Activated T-helper 2 cell treated with anti-CD3 and anti-CD28 coated beads, Interferon-gamma antibody, Interleukin-2, Interleukin-4, amounts not matched to agents 10 μg/mL and 5 μg/mL and 100 μg/mL, durations not matched to agents 14 hours and 24 hours and 36 hours (primary cell): ENCODE data around the gene CLPTM1L. TPM values are rescaled to one million over a fixed set of nuclear protein-coding genes. Genes with fewer than 3 reads are reported as not detected.
"Not testable (repeated sequence)": the region's sequence is repeated elsewhere in the genome, so short reads cannot be mapped to it uniquely, and the experiment has no call there.

ENCODE experiments used
- DNase-seq: peaks from one replicate; pipeline ENCODE4 v3.0.0; 2021; ENCODE audit warnings: low spot score
- H3K27ac Mint-ChIP-seq: one replicate; pipeline ENCODE4 v1.8.0; 2021; ENCODE audit warnings: mixed read lengths
- H3K27me3 Mint-ChIP-seq: one replicate; pipeline ENCODE4 v1.8.0; 2021; ENCODE audit warnings: low read depth, mixed read lengths
- H3K36me3 Mint-ChIP-seq: one replicate; pipeline ENCODE4 v1.8.0; 2021; ENCODE audit warnings: low read depth, mixed read lengths
- H3K4me1 Mint-ChIP-seq: one replicate; pipeline ENCODE4 v1.8.0; 2021; ENCODE audit warnings: low read depth, mixed read lengths
- H3K4me3 Mint-ChIP-seq: one replicate; pipeline ENCODE4 v1.8.0; 2021; ENCODE audit warnings: low read depth, mild to moderate bottlenecking, moderate library complexity, mixed read lengths
- H3K9me3 Mint-ChIP-seq: one replicate; pipeline ENCODE4 v1.8.0; 2021; ENCODE audit warnings: mixed read lengths
- intact Hi-C: fragments of 100-400 bp; cut with micrococcal nuclease; formaldehyde crosslinking; loops from one replicate; pipeline ENCODE4 v1.15.1; 2023
- total RNA-seq: library from RNA; stranded (reverse); gene quantifications from 2 replicates; pipeline ENCODE4 v1.2.3, GENCODE V29; 2022

The CLPTM1L gene
- total RNA-seq, 1 donor from 2014 or later: 102 TPM

DNA sequence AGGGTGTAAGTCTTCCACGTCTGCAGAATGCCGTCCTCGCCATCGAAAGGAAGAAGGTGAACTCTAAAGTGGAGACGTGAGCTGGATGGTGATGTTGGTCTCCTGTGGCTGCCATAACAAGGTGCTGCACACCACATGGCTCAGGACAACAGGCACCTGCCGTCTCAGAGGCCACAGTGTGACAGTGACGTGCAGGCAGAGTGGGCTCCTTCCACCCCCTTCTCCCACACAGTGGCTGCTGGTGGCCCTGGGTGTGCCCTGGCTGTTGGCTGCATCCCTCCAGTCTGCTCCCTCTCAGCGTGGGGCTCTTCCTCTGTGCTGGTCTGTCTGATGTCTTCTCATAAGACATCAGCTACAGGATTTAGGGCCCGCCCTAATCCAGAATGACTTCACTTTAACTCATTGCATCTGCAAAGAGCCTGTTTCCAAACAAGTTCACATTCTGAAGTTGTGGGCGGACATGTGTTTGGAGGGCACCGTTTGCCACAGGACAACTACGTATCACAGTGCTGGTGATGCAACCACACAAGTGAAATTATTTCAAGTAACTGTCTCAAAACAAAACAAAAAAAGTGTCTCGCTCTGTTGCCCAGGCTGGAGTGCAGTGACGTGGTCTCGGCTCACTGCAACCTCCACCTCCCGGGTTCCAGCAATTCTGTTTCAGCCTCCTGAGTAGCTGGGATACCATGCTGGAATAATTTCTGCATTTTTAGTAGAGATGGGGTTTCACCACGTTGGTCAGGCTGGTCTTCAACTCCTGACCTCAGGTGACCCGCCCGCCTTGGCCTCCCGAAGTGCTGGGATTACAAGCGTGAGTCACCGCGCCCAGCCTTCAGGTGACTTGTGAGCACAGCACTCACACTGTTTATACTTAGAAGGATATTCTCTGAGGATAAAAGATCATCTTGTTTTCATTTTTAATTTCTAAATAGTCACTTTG, 31.2 kb upstream of the CLPTM1L start:
- Mint-ChIP-seq H3K27ac (no peak overlapping the region), H3K9me3 (no peaks in the 10 kb centered on the region), H3K27me3 (peaks cover 10% of the 10 kb centered on the region), H3K36me3 (no peaks in the 10 kb centered on the region), H3K4me1 (peaks cover under 1% of the 10 kb centered on the region), H3K4me3 (no peak overlapping the region)
- DNase-seq: no peak
- intact Hi-C loops: no loop called here

DNA sequence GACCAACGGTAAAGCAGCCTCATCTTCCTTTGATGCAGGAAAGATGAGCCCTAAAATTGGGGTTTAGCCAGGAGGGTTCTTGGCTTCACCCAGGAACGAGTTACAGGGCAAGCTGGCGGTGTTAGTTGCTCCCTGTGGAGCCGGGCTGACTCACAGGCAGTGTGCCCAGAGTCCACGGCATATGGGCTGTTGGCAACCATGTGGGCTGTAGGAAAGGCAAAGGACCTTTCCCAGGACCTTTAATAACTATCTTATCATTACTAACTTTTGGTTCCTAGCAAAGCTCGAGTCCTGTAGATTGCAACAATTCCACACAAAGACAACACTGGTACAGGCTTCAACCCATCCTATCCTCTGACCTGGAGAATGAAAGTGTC, 29.8 kb upstream of the CLPTM1L start:
- Mint-ChIP-seq H3K9me3 (no peaks in the 10 kb centered on the region), H3K27ac (no peak overlapping the region), H3K36me3 (no peaks in the 10 kb centered on the region), H3K4me1 (no peaks in the 10 kb centered on the region), H3K4me3 (no peak overlapping the region), H3K27me3 (peaks cover 10% of the 10 kb centered on the region)
- DNase-seq: no peak
- intact Hi-C loops: no loop called here

DNA sequence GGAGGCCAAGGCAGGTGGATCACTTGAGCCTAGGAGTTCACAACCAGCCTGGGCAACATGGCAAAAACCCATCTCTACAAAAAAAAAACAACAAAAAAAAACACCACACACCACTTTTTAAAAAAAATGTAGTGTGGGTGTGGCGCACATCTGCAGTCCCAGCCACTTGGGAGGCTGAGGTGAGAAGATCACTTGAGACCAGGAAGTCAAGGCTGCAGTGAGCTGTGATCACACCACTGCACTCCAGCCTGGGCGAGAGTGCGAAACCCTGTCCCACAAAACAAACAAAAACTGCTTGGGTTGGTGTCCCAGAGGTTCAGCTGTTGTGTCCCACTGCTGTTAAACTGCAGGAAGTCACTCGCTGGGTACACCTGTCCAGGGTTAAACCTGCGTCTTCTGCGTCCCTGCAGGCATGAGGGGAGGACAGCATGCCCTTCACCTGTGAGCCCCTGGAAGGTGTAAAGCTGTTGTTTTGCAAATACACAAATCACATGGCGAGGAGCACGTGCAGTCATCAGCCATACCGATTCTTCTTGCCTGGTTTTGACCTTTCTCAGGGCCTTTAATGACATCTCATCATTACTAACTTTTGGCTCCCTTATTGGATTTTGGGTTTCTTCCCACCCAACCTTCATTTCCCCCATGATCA, 29.3 kb upstream of the CLPTM1L start:
- intact Hi-C loops: no loop called here
- Mint-ChIP-seq H3K9me3 (no peaks in the 10 kb centered on the region), H3K4me1 (no peaks in the 10 kb centered on the region), H3K36me3 (no peaks in the 10 kb centered on the region), H3K27ac (no peak overlapping the region), H3K27me3 (peaks cover 10% of the 10 kb centered on the region), H3K4me3 (no peak overlapping the region)
- DNase-seq: no peak

DNA sequence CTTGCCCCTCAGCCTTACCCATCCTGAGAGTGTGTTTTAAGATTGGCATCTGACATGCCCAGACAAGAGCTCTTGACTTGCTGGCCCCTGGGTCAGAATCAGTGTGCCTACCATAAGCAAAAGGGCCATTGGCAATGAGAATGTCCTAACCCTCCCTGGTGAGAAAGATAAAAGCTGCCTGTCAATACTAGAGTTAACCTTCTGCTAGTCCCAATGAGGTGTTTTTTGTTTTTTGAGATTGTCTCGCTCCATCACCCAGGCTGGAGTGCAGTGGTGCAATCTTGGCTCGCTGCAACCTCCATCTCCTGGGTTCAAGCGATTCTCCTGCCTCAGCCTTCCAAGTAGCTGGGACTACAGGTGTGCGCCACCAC, 27.1 kb upstream of the CLPTM1L start:
- H3K9me3 Mint-ChIP-seq, H3K36me3 Mint-ChIP-seq, DNase-seq, H3K4me3 Mint-ChIP-seq, H3K27ac Mint-ChIP-seq, H3K4me1 Mint-ChIP-seq, intact Hi-C loops: not testable (repeated sequence)
- peaks cover 17% of the 10 kb centered on the region for H3K27me3 Mint-ChIP-seq

DNA sequence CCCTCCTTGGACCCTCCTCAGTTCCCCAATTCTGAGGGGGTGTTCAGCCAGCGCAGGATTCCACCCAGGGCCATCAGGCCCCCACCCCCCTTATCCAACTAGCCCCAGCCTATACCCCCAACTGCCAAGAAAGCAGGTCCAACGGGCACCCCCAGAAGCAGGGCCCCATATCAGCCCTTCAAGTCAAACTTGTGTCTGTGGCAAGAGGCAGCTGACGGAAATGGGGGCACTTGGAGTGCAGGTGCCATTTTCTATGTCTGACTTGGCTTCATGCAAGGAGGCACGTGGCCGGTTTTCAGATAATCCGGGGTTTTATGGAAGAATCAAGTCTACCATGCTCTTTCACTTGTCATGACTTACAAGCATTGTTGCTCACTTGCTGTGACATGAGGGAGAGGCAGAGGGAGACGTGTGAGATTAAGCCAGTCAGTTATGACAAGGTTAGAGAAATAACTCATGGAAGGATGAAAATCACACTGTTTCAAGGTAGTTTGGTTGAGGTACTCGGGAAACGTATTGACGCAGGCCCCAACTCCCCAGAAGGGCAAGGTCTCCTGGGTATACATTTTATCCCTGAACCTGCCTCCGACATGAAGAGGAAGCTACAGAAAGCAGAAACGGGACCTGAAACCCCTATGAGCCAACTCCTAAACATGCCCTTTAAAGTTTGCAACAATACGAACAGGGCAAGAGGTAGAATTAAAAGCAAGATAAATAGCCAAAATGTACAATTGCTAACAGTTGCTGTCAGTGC, 26.5 kb upstream of the CLPTM1L start:
- DNase-seq: no peak
- intact Hi-C loops: no loop called here
- no peaks in the 10 kb centered on the region for H3K9me3 Mint-ChIP-seq
- no peaks in the 10 kb centered on the region for H3K36me3 Mint-ChIP-seq
- peaks cover 17% of the 10 kb centered on the region for H3K27me3 Mint-ChIP-seq
- H3K4me1 Mint-ChIP-seq: no peaks in the 10 kb centered on the region
- no peak overlapping the region for H3K4me3 Mint-ChIP-seq
- H3K27ac Mint-ChIP-seq: no peak overlapping the region

DNA sequence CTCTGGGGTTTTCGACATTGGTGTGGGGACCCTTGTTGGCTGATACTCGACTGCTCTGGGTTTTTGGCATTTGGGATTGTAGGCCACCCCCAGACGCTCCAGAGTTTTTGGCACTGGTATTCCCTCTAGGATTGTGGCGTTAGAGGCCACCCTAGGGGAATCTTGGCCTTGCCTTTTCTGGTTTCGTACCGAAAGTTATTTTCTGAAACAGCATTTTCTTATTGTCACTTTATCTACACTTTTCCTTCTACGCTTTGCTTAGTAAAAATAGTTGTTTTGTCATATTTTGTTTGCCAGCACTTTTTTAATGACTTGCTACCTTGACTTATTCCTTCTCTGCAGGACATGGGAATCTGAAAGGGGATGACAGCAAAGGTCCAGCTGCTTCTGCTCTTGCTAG, 25.1 kb upstream of the CLPTM1L start:
- Mint-ChIP-seq H3K27me3 (peaks cover 19% of the 10 kb centered on the region), H3K36me3 (no peaks in the 10 kb centered on the region), H3K27ac (no peak overlapping the region), H3K4me1 (no peaks in the 10 kb centered on the region), H3K4me3 (no peak overlapping the region), H3K9me3 (no peaks in the 10 kb centered on the region)
- intact Hi-C loops: no loop called here
- no peak for DNase-seq

DNA sequence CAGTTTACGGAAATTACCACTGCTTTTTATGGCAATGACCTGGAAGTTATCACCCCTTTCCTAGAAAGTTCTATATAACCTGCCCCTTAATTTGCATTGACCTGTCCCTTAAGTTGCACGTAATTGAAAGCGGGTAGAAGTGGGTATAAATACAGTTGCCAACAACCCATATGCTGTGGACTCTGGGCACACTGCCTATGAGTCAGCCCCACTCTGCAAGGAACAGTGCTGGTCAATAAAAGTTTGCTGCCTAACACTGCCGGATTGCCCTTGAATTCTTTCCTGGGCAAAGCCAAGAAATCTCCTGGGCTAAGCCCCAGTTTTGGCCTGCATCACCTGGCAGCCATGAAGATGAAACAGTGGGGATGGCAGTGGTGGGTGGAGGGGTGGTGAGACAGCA, 23.9 kb upstream of the CLPTM1L start:
- intact Hi-C loops: no loop called here
- Mint-ChIP-seq H3K36me3 (no peaks in the 10 kb centered on the region), H3K27me3 (peaks cover 19% of the 10 kb centered on the region), H3K4me1 (no peaks in the 10 kb centered on the region), H3K27ac (no peak overlapping the region), H3K4me3 (no peak overlapping the region), H3K9me3 (no peaks in the 10 kb centered on the region)
- DNase-seq: no peak

DNA sequence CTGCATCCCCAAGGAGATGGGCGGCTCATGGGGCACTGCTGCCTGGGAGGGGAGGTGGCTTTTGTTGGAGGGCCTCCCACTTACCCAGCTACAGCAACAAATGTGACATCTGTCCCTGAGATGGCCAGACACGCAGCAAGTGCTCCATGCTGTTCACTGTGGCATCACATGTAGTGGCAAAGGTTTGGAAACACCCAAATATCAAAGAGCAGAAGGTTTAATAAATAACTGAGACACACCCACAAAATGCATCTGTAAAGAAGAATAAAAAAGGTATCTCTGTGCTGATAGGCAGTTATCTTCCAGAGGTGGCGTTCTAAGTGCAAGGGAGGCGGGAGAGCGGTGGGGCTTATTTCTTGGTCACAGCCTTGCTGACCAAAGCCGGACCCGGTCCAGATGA, 23.3 kb upstream of the CLPTM1L start:
- no peak for DNase-seq
- H3K9me3 Mint-ChIP-seq: no peaks in the 10 kb centered on the region
- no peak overlapping the region for H3K4me3 Mint-ChIP-seq
- H3K27me3 Mint-ChIP-seq: peaks cover 18% of the 10 kb centered on the region
- no peak overlapping the region for H3K27ac Mint-ChIP-seq
- H3K4me1 Mint-ChIP-seq: no peaks in the 10 kb centered on the region
- intact Hi-C loops: no loop called here
- no peaks in the 10 kb centered on the region for H3K36me3 Mint-ChIP-seq

DNA sequence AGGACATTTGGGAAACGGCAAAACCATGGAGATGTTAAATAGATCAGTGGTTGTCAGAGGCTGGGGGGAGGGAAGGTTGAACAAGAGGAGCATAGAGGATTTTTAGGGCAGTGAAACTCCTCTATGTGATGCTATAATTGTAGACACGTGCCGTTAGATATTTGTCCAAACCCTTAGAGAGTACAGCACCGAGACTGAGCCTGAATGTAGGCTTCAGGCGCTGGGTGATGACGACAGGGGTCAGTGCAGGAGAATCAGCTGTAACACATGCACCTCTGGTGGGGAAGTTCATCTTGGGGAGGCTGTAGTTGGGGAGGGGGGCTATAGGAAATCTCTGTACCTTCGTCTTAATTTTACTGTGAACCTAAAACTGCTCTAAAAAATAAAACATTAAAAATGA, 22.2 kb upstream of the CLPTM1L start:
- Mint-ChIP-seq H3K4me3 (no peak overlapping the region), H3K9me3 (no peaks in the 10 kb centered on the region), H3K4me1 (no peaks in the 10 kb centered on the region), H3K27ac (no peak overlapping the region), H3K27me3 (peaks cover 13% of the 10 kb centered on the region), H3K36me3 (no peaks in the 10 kb centered on the region)
- DNase-seq: no peak
- intact Hi-C loops: no loop called here

DNA sequence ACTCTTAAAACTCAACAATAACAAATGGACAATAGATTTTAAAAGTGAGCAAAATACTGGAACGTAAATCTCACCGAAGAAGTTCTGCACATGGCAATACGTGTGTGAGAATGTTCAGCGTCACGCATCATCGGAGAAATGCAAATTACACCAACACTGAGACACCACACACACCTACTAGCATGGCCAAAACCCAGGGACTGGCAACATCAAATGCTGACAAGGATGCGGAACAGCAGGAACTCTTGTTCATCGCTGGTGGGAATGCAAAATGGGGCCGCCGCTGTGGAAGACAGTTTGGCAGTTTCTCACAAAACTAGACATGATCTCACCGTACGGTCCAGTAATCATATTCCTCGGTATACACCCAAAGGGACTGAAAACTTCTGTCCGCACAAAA, 21.6 kb upstream of the CLPTM1L start:
- intact Hi-C loops: no loop called here
- Mint-ChIP-seq H3K27me3 (peaks cover 13% of the 10 kb centered on the region), H3K9me3 (no peaks in the 10 kb centered on the region), H3K36me3 (no peaks in the 10 kb centered on the region), H3K4me3 (no peak overlapping the region), H3K4me1 (no peaks in the 10 kb centered on the region), H3K27ac (no peak overlapping the region)
- DNase-seq: no peak

DNA sequence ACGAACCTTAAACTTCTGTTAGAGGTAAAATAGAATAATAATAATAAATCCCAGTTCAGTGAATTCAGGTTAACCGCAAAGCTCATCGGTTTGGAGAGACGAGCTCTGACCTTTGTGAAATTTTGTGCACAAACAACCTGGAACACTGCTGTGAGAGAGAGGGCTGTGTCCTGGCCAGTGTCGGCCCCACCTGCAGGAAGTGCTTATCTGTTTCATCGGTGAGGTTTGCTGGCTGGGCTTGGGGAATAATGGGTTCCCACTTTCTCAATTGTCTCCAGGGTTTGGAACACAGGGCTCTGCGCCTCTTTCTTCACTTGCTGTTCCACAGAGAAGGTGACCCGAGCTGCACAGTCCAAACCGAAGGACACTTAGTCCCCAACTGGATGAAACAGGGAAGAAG, 19.3 kb upstream of the CLPTM1L start:
- Mint-ChIP-seq H3K9me3 (no peaks in the 10 kb centered on the region), H3K27ac (no peak overlapping the region), H3K27me3 (peaks cover 13% of the 10 kb centered on the region), H3K4me3 (no peak overlapping the region), H3K36me3 (no peaks in the 10 kb centered on the region), H3K4me1 (no peaks in the 10 kb centered on the region)
- intact Hi-C loops: no loop called here
- no peak for DNase-seq

DNA sequence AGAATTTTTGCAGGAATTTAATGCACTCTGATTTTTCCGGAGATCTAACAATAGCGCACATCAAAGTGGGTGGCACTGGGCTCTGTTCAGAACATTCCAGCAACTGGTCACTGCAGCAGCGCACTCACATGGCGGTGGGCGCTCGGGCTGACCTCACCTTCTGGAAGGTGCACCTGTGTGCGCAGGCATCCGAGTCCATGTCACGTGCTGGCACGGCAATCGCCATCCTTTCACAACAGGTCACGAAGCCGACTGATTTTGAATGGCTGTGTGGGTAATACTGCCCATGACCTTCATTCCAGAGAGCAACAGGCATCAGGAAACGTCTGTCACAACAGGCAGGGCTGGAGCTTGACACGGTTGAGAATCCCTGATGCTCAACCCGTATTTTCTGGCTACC, 18.7 kb upstream of the CLPTM1L start:
- DNase-seq: no peak
- no peak overlapping the region for H3K4me3 Mint-ChIP-seq
- H3K27ac Mint-ChIP-seq: no peak overlapping the region
- H3K4me1 Mint-ChIP-seq: no peaks in the 10 kb centered on the region
- peaks cover 13% of the 10 kb centered on the region for H3K27me3 Mint-ChIP-seq
- H3K9me3 Mint-ChIP-seq: no peaks in the 10 kb centered on the region
- H3K36me3 Mint-ChIP-seq: no peaks in the 10 kb centered on the region
- intact Hi-C loops: no loop called here

DNA sequence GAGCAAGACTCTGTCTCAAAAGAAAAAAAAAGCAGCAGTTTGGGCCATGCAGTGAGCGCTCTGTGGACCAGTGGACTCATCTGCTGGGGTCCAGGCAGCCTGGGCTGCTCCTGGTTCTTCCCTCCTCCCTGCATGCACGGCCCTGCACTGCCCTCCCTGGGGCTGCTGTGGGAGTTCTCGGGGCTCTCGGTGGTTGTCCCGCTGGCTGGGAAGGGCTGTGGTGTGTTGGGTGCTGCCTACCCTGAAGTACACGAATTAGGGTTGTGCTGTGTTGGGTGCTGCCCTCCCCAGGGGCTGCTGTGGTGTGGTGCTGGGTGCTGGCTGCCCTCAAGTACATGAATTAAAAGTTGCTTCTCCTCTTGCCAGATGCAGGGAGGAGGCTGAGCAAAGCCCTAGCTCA, 18.3 kb upstream of the CLPTM1L start:
- intact Hi-C loops: no loop called here
- no peaks in the 10 kb centered on the region for H3K9me3 Mint-ChIP-seq

More for the DNA sequence above, 18.3 kb upstream of the CLPTM1L start:
- DNase-seq: no peak
- Mint-ChIP-seq H3K4me1 (no peaks in the 10 kb centered on the region), H3K36me3 (no peaks in the 10 kb centered on the region), H3K27me3 (peaks cover 11% of the 10 kb centered on the region), H3K4me3 (no peak overlapping the region), H3K27ac (no peak overlapping the region)
